ENCODE data around the gene DPH7. TPM values are rescaled to one million over a fixed set of nuclear protein-coding genes. Genes with fewer than 3 reads are reported as not detected.
"Not testable (repeated sequence)": the region's sequence is repeated elsewhere in the genome, so short reads cannot be mapped to it uniquely, and the experiment has no call there.

Gene DPH7
- total RNA-seq, 1 donor from 2014 or later: 57.2 TPM

- no peak for DNase-seq (ENCODE audit: low spot score in 2 of 2)
- H3K4me1 ChIP-seq: peaks cover 3 to 18% of the 10 kb centered on the region in 2 donors
- H3K36me3 ChIP-seq: peaks cover 13 to 27% of the 10 kb centered on the region in 2 donors
- TF ChIP-seq CTCF (IDR thresholded peaks at IDR 0.05): no peak
- no peaks in the 10 kb centered on the region for H3K9me3 ChIP-seq
- H3K27ac ChIP-seq: peak overlapping the region; percentile 85 to 96
- H3K27me3 ChIP-seq: no peaks in the 10 kb centered on the region
- peak overlapping the region; percentile 79 to 91 for H3K4me3 ChIP-seq
- intact Hi-C loops (cut with DNase I): loop anchor here (1.0 to 5.0 kb wide), 2 partner anchors 40 to 53 kb away; partner anchors contain the start of genes ARRDC1 and ZMYND19
Measured at GRCh38 chr9:137552022-137552768, 26.5 kb downstream of the DPH7 start.

GRCh38 chr9:137551264-137552021, 27.3 kb downstream of the DPH7 start, which contains the start of gene MRPL41:
TSS of gene MRPL41 (plus strand) at chr9:137551879. CDS start at chr9:137552082, 203 bp downstream.
- H3K27me3 ChIP-seq: no peaks in the 10 kb centered on the region
- DNase-seq (ENCODE audit: low spot score in 2 of 2): peak; percentile 56 to 94
- H3K4me1 ChIP-seq: peaks cover 3 to 18% of the 10 kb centered on the region in 2 donors
- peaks cover 13 to 20% of the 10 kb centered on the region in 2 donors for H3K36me3 ChIP-seq
- H3K4me3 ChIP-seq: peak within 1 kb of the TSS; percentile 79 to 91
- intact Hi-C loops (cut with DNase I): loop anchor here (1.0 to 5.0 kb wide), 5 partner anchors 27 to 1069 kb away; partner anchors contain the start of genes ARRDC1, DPH7, NSMF and SEC16A
- peak within 1 kb of the TSS; percentile 88 to 96 for H3K27ac ChIP-seq
- TF ChIP-seq CTCF (IDR thresholded peaks at IDR 0.05): peak; percentile 55 to 64 (median 57)
- H3K9me3 ChIP-seq: no peaks in the 10 kb centered on the region

GRCh38 chr9:137550958-137551263, 27.8 kb downstream of the DPH7 start:
- Histone ChIP-seq H3K27ac (peak overlapping the region; percentile 88 to 96), H3K4me1 (peaks cover 3 to 18% of the 10 kb centered on the region in 2 donors), H3K4me3 (peak overlapping the region; percentile 66 to 91), H3K36me3 (peaks cover 9 to 15% of the 10 kb centered on the region in 2 donors)
- intact Hi-C loops (cut with DNase I): loop anchor here (1.0 to 5.0 kb wide), 4 partner anchors 27 to 1068 kb away; partner anchors contain the start of genes DPH7, NSMF, SEC16A and ZMYND19
- not testable (repeated sequence) for H3K9me3 ChIP-seq, H3K27me3 ChIP-seq
- peak in 1 of 2 donors; percentile 65 for DNase-seq (ENCODE audit: low spot score in 2 of 2)

GRCh38 chr9:137550231-137550621, 28.5 kb downstream of the DPH7 start, which contains the start of gene PNPLA7:
TSS of gene PNPLA7 (minus strand) at chr9:137550402. CDS start at chr9:137550197, 205 bp downstream.
- Histone ChIP-seq H3K27me3 (no peaks in the 10 kb centered on the region), H3K4me1 (peaks cover 3 to 18% of the 10 kb centered on the region in 2 donors), H3K4me3 (peak within 1 kb of the TSS; percentile 66 to 91), H3K9me3 (no peaks in the 10 kb centered on the region), H3K36me3 (peaks cover 3 to 8% of the 10 kb centered on the region in 2 donors), H3K27ac (peak within 1 kb of the TSS; percentile 88 to 96)
- TF ChIP-seq CTCF (IDR thresholded peaks at IDR 0.05): no peak
- intact Hi-C loops (cut with DNase I): loop anchor here (2.0 to 5.0 kb wide), 3 partner anchors 42 to 1067 kb away; partner anchors contain the start of genes NSMF, SEC16A and ZMYND19
- DNase-seq (ENCODE audit: low spot score in 2 of 2): peak; percentile 73 to 92

GRCh38 chr9:137547687-137548543, 30.8 kb downstream of the DPH7 start:
- peaks cover 3 to 21% of the 10 kb centered on the region in 2 donors for H3K4me1 ChIP-seq
- peak overlapping the region; percentile 72 to 74 for H3K27ac ChIP-seq

More at GRCh38 chr9:137547687-137548543, 30.8 kb downstream of the DPH7 start:
- Histone ChIP-seq H3K27me3 (no peaks in the 10 kb centered on the region), H3K9me3 (no peaks in the 10 kb centered on the region), H3K36me3 (peaks cover 4 to 6% of the 10 kb centered on the region in 2 donors), H3K4me3 (peak overlapping the region in 1 of 2 donors; percentile 14)
- TF ChIP-seq CTCF (IDR thresholded peaks at IDR 0.05): no peak
- peak; percentile 25 to 78 for DNase-seq (ENCODE audit: low spot score in 2 of 2)
- intact Hi-C loops (cut with DNase I): no loop called here
